ENCODE measurements around the gene MYO5A. TPM values are rescaled to one million over a fixed set of nuclear protein-coding genes. Genes with fewer than 3 reads are reported as not detected.

MYO5A gene
- polyA plus RNA-seq, 1 of the 3 experiments (the other 2 are of a cell fraction): 11.0 TPM

DNA sequence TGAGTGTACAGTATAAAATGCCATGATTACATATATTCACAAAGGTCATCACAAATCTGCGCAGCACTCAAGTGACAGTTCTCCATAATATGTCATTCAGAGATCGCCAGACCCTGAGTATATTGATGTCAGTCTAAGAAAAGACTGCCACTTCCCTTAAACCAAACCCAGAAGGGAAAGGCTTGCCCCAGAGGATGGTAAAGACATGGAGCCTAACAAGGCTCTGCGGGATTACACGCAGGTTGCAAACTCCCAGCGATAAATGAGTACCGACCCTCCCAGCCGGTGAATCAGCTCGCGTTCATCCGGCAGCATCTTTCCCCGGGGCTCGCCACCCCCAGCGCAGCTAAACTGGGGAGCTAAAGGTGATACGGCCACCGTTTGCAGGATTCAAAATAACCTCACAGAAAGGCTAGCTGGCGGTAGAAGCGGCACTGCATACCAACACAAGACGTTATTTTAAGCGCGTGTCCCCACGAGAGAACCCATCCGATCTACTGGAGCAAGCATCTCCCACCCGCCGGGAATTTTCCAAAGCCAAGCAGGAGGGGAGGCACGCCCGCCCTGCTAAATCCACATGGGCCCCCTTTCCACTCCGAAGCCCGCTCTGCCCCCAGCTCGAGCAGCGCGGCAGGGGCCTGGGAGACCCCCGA lies 643 bp downstream of the MYO5A start:
- peaks cover 35% of the 10 kb centered on the region for H3K79me2 ChIP-seq (ENCODE audit: insufficient read depth)

DNA sequence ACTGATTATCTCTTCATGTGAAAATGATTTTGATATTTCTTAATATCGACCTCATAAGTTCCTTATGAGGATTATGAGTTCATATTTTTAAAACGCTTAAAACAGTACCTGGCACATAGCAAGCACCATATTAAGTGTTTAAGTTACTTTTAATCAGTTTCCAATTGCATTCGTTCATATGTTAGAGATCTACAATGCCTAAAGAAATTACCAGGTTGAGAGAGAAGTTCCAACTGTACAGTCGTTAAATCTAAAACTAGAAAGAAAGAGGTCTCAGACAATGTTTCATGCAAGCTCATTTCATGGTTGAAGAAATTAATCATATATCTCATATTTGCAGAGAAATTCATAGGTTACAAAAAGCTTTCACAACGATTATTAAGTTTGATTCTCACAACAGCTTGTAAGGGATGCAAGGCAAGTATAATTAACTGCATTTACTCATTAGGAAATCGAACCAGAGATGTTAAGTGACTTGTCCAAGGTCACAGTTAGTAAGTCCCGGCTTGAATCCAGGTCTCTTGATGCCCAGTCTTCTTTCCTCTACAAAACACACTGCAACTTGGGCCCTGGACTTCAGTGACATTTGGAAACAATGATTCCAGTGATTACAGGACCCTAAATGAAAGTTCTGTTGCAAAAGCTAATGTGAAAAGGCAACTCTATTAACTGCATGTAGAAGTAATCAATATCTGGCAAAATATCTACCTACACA lies 1.3 kb downstream of the MYO5A start:
- H3K4me1 ChIP-seq (ENCODE audit: control insufficient read depth in 1 of 2, insufficient read depth in 2 of 2, low read depth in 1 of 2, low read length in 1 of 2): peaks cover 0 to 13% of the 10 kb centered on the region in 2 experiments; a peak in 2 of 4 replicates
- CTCF ChIA-PET: interaction anchor here (1.2 to 1.5 kb wide), 2 partner anchors 195 to 196 kb away, joined by 3 read pairs; no protein-coding TSS in a partner anchor
- H2AFZ ChIP-seq (ENCODE audit: low read depth): no peak overlapping the region
- H3K27me3 ChIP-seq (ENCODE audit: insufficient read depth): no peaks in the 10 kb centered on the region
- H3K79me2 ChIP-seq (ENCODE audit: insufficient read depth): peaks cover 35% of the 10 kb centered on the region
- no peak overlapping the region; the same call in 1 of the 2 replicates for H3K9ac ChIP-seq
- 90% methylated on average over 7 of the region's 7 CpGs for WGBS (ENCODE audit: low lambda C conversion rate)
- peaks cover 8% of the 10 kb centered on the region for H4K20me1 ChIP-seq (ENCODE audit: insufficient read depth)
- no peaks in the 10 kb centered on the region for H3K9me2 ChIP-seq
- no peaks in the 10 kb centered on the region for H3K36me3 ChIP-seq (replicated peaks in 1 of 2; ENCODE audit: control insufficient read depth in 1 of 2, insufficient read depth in 2 of 2, low read length in 1 of 2)
- TF ChIP-seq SIN3A (IDR thresholded peaks at IDR 0.05; ENCODE audit: borderline replicate concordance, low read depth, low read length) (no peak), CHD2 (IDR thresholded peaks at IDR 0.05; ENCODE audit: low read length, partially characterized antibody) (no peak), YY1 (IDR thresholded peaks at IDR 0.05; ENCODE audit: low read depth) (no peak)
- TF ChIP-seq, protein P1, sequence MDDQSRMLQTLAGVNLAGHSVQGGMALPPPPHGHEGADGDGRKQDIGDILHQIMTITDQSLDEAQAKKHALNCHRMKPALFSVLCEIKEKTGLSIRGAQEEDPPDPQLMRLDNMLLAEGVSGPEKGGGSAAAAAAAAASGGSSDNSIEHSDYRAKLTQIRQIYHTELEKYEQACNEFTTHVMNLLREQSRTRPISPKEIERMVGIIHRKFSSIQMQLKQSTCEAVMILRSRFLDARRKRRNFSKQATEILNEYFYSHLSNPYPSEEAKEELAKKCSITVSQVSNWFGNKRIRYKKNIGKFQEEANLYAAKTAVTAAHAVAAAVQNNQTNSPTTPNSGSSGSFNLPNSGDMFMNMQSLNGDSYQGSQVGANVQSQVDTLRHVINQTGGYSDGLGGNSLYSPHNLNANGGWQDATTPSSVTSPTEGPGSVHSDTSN (IDR thresholded peaks at IDR 0.05): no peak
- POLR2A ChIA-PET: no interaction called here
- no peaks in the 10 kb centered on the region for H3K9me3 ChIP-seq
- no peak for DNase-seq
- no peak overlapping the region; a peak in 1 of 4 replicates for H3K27ac ChIP-seq (ENCODE audit: low read depth in 2 of 2, low read length in 1 of 2)
- H3K4me3 ChIP-seq (ENCODE audit: low read depth in 2 of 2, low read length in 1 of 2): peak overlapping the region; percentile 83 to 93
- peak overlapping the region; percentile 90 for H3K4me2 ChIP-seq
- peaks cover 10% of the 10 kb centered on the region for H3F3A ChIP-seq (replicated peaks; ENCODE audit: insufficient read depth)

More for the DNA sequence above, 643 bp downstream of the MYO5A start:
- peak overlapping the region in 1 of 2 experiments; percentile 53; a peak in 1 of 4 replicates for H3K27ac ChIP-seq (ENCODE audit: low read depth in 2 of 2, low read length in 1 of 2)
- no peaks in the 10 kb centered on the region for H3K9me3 ChIP-seq
- H3F3A ChIP-seq (replicated peaks; ENCODE audit: insufficient read depth): peaks cover 10% of the 10 kb centered on the region
- no peaks in the 10 kb centered on the region for H3K36me3 ChIP-seq (replicated peaks in 1 of 2; ENCODE audit: control insufficient read depth in 1 of 2, insufficient read depth in 2 of 2, low read length in 1 of 2)
- TF ChIP-seq SMC3 (IDR thresholded peaks at IDR 0.05; ENCODE audit: low read depth, low read length): no peak
- 0 out of 2 replicates have a peak, but pooled peaks have one; percentile 32 for TF ChIP-seq YY1 (IDR thresholded peaks at IDR 0.05; ENCODE audit: low read depth)
- TF ChIP-seq MXI1 (IDR thresholded peaks at IDR 0.05; ENCODE audit: low read depth, low read length): 0 out of 2 replicates have a peak, but pooled peaks have one; percentile 9
- no peak for TF ChIP-seq FOSL2 (IDR thresholded peaks at IDR 0.05; ENCODE audit: borderline replicate concordance, low read depth)
- no peak for TF ChIP-seq FOXJ3 (CRISPR knock-in tag; IDR thresholded peaks at IDR 0.05)
- TF ChIP-seq, protein P2, sequence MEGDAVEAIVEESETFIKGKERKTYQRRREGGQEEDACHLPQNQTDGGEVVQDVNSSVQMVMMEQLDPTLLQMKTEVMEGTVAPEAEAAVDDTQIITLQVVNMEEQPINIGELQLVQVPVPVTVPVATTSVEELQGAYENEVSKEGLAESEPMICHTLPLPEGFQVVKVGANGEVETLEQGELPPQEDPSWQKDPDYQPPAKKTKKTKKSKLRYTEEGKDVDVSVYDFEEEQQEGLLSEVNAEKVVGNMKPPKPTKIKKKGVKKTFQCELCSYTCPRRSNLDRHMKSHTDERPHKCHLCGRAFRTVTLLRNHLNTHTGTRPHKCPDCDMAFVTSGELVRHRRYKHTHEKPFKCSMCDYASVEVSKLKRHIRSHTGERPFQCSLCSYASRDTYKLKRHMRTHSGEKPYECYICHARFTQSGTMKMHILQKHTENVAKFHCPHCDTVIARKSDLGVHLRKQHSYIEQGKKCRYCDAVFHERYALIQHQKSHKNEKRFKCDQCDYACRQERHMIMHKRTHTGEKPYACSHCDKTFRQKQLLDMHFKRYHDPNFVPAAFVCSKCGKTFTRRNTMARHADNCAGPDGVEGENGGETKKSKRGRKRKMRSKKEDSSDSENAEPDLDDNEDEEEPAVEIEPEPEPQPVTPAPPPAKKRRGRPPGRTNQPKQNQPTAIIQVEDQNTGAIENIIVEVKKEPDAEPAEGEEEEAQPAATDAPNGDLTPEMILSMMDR (IDR thresholded peaks at IDR 0.05): no peak
- H3K9me2 ChIP-seq: no peaks in the 10 kb centered on the region
- peak overlapping the region; percentile 79 for H3K9ac ChIP-seq
- WGBS (ENCODE audit: low lambda C conversion rate): 8% methylated on average over 16 of the region's 32 CpGs
- peak; percentile 64 for DNase-seq
- peak overlapping the region; percentile 83 to 93 for H3K4me3 ChIP-seq (ENCODE audit: low read depth in 2 of 2, low read length in 1 of 2)
- POLR2A ChIA-PET: no interaction called here
- peaks cover 0 to 13% of the 10 kb centered on the region in 2 experiments; a peak in 2 of 4 replicates for H3K4me1 ChIP-seq (ENCODE audit: control insufficient read depth in 1 of 2, insufficient read depth in 2 of 2, low read depth in 1 of 2, low read length in 1 of 2)
- peak overlapping the region; percentile 90 for H3K4me2 ChIP-seq
- peaks cover 8% of the 10 kb centered on the region for H4K20me1 ChIP-seq (ENCODE audit: insufficient read depth)
- no peaks in the 10 kb centered on the region for H3K27me3 ChIP-seq (ENCODE audit: insufficient read depth)
- peak overlapping the region; percentile 86 for H2AFZ ChIP-seq (ENCODE audit: low read depth)
- CTCF ChIA-PET: interaction anchor here (0.5 to 1.2 kb wide), 3 partner anchors 10 to 212 kb away, joined by 3 read pairs; no protein-coding TSS in a partner anchor

Measured in SK-N-SH (cell line).